ENCODE data around the gene TOMM22.

- TF ChIP-seq FOXP2 (optimal IDR thresholded peaks at IDR 0.05; ENCODE audit: borderline replicate concordance, extremely low read depth, extremely low read length, insufficient read depth) (peak; percentile 68), REST (IDR thresholded peaks at IDR 0.05; ENCODE audit: insufficient read depth in 1 of 2, low read depth in 2 of 2, low read length in 2 of 2) (peak in 1 of 2 experiments; percentile 16; a peak in 1 of 4 replicates), POLR2AphosphoS5 (IDR thresholded peaks at IDR 0.05; ENCODE audit: low read depth, low read length) (peak; percentile 72), SIN3A (IDR thresholded peaks at IDR 0.05; ENCODE audit: borderline replicate concordance, insufficient read depth, low read length) (0 out of 2 replicates have a peak, but pooled peaks have one; percentile 88)
Observed at GRCh38 chr22:38705235-38706100, 23.7 kb downstream of the TOMM22 start, which contains the start of gene GTPBP1.

Measured in PFSK-1 (cell line).